RPMI8226 (cell line): ENCODE measurements around the gene ENAM.

ENCODE experiments used
- DNase-seq: peaks from one replicate; pipeline ENCODE4 v3.0.0-alpha.2; 2015

ENAM gene, protein sequence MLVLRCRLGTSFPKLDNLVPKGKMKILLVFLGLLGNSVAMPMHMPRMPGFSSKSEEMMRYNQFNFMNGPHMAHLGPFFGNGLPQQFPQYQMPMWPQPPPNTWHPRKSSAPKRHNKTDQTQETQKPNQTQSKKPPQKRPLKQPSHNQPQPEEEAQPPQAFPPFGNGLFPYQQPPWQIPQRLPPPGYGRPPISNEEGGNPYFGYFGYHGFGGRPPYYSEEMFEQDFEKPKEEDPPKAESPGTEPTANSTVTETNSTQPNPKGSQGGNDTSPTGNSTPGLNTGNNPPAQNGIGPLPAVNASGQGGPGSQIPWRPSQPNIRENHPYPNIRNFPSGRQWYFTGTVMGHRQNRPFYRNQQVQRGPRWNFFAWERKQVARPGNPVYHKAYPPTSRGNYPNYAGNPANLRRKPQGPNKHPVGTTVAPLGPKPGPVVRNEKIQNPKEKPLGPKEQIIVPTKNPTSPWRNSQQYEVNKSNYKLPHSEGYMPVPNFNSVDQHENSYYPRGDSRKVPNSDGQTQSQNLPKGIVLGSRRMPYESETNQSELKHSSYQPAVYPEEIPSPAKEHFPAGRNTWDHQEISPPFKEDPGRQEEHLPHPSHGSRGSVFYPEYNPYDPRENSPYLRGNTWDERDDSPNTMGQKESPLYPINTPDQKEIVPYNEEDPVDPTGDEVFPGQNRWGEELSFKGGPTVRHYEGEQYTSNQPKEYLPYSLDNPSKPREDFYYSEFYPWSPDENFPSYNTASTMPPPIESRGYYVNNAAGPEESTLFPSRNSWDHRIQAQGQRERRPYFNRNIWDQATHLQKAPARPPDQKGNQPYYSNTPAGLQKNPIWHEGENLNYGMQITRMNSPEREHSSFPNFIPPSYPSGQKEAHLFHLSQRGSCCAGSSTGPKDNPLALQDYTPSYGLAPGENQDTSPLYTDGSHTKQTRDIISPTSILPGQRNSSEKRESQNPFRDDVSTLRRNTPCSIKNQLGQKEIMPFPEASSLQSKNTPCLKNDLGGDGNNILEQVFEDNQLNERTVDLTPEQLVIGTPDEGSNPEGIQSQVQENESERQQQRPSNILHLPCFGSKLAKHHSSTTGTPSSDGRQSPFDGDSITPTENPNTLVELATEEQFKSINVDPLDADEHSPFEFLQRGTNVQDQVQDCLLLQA

GRCh38 chr4:70628444-70628843, at the start of gene ENAM:
Gene ENAM, plus strand, starts transcription at chr4:70628744. Its CDS starts 757 bp downstream, at chr4:70629501.
- DNase-seq: no peak

DNA sequence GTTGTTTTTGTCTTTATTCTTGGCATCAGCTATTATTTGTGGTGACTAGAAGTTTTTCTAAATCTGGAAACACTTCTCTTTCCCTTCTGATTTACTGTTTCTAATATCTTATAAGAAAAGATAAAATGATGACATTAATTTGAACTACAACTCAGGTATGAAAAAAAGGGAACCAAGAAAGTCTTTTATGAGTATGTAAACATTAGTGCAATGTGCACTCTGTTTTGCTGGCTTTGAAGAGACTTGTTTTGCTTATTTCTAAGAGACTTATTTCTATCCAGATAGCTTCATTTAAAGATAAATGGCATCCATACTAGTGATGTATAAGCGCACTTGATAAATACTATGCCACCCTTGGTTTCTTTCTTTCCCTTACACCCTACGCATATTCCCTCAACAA, 46.6 kb upstream of the ENAM start:
- DNase-seq: peak; percentile 5

GRCh38 chr4:70583952-70584834, 44.4 kb upstream of the ENAM start:
- peak; percentile 73 for DNase-seq

DNA sequence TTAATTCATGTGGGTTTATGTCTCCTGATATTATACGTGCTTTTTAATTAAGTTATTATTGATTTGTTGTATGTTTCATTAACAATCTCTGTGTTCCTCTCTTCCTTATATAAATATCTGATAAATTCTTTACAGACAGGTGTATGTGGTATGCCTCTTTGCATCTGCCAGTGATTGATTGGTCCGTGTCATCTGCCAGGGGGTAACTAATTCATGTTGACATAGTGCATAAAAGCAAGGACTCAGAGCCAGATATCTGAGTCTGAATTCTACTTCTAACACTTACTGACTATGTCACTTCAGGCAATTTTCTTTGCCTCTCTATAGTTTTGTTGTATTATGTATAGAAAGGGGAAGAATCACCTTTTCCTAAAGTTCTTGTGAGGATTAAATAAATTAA, 41.7 kb upstream of the ENAM start:
- no peak for DNase-seq

DNA sequence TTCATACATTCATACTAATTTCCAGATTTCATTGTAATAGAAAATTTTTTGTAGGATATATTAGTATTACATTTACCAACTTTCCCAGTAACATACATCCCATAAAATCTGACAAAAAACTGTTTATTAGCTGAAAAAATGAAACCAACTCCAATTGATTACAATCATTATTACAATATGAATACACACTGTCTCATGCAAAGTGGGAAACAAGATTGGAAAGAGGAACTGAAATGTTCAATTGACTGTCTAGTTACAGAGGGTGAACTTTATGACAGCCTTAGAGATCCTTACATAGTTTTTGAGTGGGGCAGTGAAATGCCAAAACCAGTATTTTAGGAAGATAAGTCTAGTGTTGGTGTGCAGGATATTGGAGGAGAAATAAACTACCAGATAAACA, 38.8 kb upstream of the ENAM start:
- DNase-seq: peak; percentile 18

DNA sequence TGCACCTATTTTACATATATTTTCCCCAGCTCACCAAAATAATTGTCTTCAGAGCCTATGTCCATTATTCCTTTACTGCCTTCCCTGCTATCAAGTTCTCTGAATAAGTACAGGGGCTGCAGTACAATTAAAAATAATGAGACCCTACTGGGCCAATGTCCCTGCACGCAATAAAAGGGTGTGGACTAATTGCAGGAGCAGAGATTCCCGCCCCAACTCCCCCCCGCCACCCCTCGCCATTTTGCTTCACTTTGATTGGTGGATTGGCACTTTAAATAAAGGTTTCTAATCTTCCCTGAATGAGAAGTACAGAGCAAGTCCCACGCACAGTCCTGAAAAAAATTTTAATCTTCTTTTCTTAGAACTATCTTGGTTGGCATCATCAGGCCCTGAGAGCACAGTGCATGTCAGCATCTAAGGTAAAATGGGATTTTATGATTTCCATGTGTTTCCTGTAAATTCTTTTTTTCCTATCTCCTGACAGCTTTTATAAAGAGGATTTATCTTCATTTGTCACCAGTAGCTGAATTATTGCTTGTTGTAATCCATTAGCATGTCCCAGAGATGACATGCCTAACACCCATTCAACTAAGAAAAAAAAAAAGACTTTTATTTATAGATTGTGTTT, 36.5 kb upstream of the ENAM start, which contains the start of gene AMBN:
Gene AMBN (plus strand): TSS at position 302 of the 628 bp plus-strand sequence. CDS start 103 bp downstream, at position 405.
- DNase-seq: no peak

DNA sequence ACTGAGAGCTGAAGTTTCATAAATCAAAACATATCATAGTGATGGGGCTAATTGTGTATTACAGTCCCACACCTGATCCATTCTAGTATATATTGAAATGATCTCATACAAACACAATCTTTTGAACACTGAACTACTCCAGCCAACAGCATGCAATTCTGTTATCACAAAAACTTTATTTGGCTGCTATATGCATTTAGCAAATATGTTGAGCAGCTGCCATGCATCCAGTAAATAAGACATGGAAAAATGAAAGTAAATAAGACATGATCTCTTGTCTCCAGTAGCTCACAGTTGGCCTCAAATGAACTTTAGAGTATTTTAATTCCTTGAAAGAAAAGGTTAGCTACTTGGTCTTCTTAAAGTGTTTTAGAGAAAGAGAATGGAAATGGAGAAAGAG, 34.3 kb upstream of the ENAM start:
- DNase-seq: no peak

DNA sequence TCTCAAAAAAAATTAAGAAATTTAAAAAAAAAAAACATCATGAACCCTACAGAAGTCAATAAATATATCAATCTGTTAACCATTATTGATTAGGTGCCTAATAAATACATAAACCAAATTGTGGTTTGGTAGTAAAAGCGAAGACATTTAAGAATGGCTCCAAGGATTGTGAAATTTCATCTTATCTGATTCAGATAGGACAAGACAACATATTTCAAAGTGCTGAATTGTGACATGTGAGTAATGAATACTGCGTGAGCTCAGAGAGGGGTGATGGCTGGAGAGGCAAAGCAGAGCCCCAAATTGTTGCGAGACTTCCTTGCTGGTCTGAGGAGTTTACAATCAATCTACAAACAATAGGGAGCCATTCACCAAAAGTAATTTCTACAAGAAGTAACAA, 28.2 kb upstream of the ENAM start:
- no peak for DNase-seq

DNA sequence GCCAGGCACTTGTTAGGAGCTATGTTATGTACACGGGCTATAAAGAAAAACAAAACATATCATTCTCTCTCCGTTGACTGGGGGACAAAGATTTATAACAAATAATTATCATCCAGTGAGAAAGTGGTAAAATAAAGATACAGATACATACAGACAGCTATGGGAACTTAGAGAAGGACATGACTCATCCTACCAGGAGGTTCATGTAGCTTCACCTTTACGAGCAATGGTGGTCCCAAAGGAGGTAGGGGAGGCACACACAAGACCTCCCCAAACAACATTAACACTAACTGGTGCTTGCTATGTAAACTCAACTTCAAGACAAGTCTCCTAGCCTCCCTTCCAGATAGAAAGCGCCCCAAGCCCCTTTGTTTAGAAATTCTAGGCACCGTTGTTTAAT, 27.6 kb upstream of the ENAM start:
- no peak for DNase-seq

DNA sequence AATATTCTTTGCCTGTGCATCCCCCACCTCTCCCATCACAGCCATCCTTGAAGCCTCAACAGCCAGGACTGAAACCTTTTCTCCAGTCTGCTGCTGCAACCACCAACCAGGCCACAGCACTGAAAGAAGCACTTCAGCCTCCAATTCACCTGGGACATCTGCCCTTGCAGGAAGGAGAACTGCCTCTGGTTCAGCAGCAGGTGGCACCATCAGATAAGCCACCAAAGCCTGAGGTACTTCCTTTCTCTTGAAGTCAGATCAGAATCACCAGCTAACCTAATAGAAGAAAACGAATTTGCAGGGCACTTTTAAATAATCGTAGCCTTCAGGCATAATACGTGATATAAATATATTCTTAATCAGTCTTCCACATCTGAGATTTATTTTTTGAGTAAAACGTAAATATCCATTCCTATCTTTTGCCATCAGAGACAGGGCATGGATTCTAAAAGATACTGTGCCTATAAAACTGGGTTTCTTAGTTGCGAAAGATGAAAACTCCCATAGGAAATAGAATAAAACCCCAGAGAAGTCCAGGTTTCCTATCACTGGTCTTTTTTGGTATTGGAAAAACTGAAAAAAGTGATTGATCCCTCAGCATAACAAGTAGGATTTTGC, 27.0 kb upstream of the ENAM start:
- peak; percentile 74 for DNase-seq

DNA sequence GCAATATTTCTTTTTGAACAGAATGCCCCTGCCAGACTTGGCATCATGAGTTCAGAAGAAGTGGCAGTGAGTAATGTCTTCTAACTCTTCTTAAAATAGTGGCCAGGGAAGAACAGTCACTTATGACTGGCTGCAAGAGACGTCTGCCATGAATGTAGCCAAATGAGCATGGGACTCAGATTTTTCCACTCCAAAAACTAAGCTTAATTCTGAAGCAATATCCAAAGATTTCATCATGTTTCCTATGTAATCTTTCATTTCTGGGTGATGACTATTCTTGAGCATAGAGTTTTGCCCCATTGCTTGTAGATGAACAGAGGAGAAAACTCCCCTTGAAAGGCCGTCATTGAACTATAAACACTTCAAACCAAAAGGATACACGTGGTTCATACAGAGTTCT, 24.7 kb upstream of the ENAM start:
- DNase-seq: no peak

GRCh38 chr4:70606459-70606858, 22.1 kb upstream of the ENAM start:
- no peak for DNase-seq

GRCh38 chr4:70607334-70607853, 21.1 kb upstream of the ENAM start:
- no peak for DNase-seq

GRCh38 chr4:70608324-70608723, 20.2 kb upstream of the ENAM start:
- DNase-seq: no peak

GRCh38 chr4:70613306-70614183, 15.0 kb upstream of the ENAM start:
- DNase-seq: peak; percentile 68

DNA sequence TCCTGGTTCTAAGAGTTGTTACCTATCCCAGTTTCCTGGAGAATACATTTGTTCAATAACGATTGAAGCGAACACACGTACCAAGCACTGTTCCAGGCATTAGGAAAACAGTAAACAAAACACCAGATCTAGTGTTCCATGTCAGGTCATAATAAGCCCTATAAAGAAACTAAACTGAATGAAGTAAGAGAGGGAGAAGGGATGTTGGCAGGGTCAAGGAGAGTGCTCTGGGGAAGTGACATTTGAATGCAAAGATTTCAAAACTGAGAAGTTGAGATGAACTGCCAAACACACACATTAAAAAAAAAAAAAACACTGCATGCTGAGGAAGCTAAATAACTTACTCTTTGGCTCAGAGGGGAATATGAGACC, 14.4 kb upstream of the ENAM start:
- peak; percentile 38 for DNase-seq

- DNase-seq: no peak
Measured at GRCh38 chr4:70619288-70619687, 9.3 kb upstream of the ENAM start.

DNA sequence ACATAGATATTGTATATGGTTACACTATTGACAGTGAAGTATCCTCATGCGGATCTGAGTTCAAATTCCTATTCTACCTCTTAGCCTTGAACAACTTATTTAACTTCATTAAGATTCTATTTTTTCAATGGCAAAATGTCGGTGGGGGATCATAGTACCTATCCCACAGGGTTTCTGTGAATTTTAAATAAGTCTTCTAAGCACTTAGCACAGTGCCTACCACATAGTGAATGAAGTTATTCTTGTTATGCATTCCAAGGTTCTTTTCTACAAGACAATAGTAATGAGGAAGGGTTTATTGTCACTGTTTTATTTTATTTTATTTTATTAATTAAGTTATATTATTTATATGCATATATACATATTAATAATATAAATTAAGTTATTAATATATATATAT, 8.8 kb upstream of the ENAM start:
- no peak for DNase-seq

DNA sequence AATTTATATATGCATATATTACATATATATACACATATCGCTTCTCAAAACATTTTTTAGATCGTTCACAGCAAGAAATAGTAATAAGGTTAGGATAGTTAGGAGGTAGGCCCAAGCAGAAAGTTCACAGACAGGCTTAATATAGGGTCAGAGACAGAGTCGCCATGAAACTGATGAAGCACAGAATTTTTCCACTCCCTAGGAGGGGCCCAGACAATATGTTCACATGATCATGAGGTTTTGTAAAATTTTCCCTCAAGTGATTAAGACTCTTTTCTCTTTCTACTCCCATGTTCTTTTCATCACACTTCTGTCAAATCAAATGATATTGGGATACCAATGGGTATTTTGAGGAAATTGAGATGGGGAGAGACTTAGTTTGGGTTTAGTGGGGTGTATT, 5.2 kb upstream of the ENAM start:
- no peak for DNase-seq

GRCh38 chr4:70624226-70624793, 4.2 kb upstream of the ENAM start:
- DNase-seq: no peak
